Urinary bladder (tissue), 4 donors: ENCODE results near the gene ARHGEF10L. TPM values are rescaled to one million over a fixed set of nuclear protein-coding genes. Genes with fewer than 3 reads are reported as not detected.

ENCODE experiments used
- DNase-seq: peaks from one replicate; pipeline ENCODE4 v3.0.0-alpha.2; 2015; ENCODE audit errors: extremely low spot score
- H3K27ac ChIP-seq: one replicate; pipeline ENCODE4 v1.5.1; 2013; ENCODE audit warnings: low read depth, mild to moderate bottlenecking, moderate library complexity
- H3K36me3 ChIP-seq: one replicate; pipeline ENCODE4 v1.6.1; 2013; ENCODE audit warnings: mild to moderate bottlenecking, moderate library complexity; ENCODE audit not compliant: insufficient read depth
- H3K4me1 ChIP-seq: one replicate; pipeline ENCODE4 v1.6.1; 2013; ENCODE audit warnings: mild to moderate bottlenecking, moderate library complexity; ENCODE audit not compliant: insufficient read depth
- H3K4me3 ChIP-seq: one replicate; pipeline ENCODE4 v1.5.1; 2013; ENCODE audit warnings: low read depth, low read length
- WGBS: extraction: QIAGEN DNeasy Blood & Tissue Kit; methylation state at CpG from one replicate; pipeline ENCODE4 v1.1.7; 2013; 5-methylcytosine and 5-hydroxymethylcytosine counted together
- polyA plus RNA-seq: library from polyadenylated mRNA; stranded (reverse); fragments of 200-250 nt; gene quantifications from one replicate; pipeline ENCODE4 v1.2.3, GENCODE V29; 2013
- total RNA-seq: library from RNA; depleted of rRNA; stranded (reverse); fragments of >200 nt; gene quantifications from one replicate; pipeline ENCODE4 v1.2.3, GENCODE V29; 2014
- donor health status: healthy with polysubstance abuse.
- donor health status: healthy.

Gene ARHGEF10L
- total and polyA plus RNA-seq, 2 donors, result 26.5 to 41.4 TPM

DNA sequence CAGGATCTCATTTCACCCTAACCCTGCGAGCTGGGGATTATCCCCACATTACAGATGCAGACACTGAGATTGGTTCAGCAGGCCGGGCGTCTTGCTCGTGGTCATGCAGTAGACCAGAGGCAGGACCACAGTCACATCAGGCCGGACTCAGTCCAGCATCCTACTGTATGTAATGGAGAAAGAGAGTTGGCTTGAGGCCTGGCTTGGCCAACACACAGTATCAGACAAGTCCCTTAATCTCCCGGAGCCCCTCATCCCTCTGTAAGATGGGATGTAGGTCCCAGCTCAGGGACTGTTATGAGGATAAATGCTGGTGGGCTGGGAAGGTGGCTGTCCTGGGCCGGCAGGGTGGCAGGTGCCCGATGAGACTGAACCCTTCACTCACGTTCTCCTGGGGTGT is 149.5 kb downstream of the ARHGEF10L start:
- H3K27ac ChIP-seq, result no peak overlapping the region
- H3K4me1 ChIP-seq, result no peaks in the 10 kb centered on the region
- no peak overlapping the region for H3K4me3 ChIP-seq
- DNase-seq, result no peak
- 86% methylated on average over 9 of the region's 9 CpGs for WGBS
- H3K36me3 ChIP-seq, result no peaks in the 10 kb centered on the region

DNA sequence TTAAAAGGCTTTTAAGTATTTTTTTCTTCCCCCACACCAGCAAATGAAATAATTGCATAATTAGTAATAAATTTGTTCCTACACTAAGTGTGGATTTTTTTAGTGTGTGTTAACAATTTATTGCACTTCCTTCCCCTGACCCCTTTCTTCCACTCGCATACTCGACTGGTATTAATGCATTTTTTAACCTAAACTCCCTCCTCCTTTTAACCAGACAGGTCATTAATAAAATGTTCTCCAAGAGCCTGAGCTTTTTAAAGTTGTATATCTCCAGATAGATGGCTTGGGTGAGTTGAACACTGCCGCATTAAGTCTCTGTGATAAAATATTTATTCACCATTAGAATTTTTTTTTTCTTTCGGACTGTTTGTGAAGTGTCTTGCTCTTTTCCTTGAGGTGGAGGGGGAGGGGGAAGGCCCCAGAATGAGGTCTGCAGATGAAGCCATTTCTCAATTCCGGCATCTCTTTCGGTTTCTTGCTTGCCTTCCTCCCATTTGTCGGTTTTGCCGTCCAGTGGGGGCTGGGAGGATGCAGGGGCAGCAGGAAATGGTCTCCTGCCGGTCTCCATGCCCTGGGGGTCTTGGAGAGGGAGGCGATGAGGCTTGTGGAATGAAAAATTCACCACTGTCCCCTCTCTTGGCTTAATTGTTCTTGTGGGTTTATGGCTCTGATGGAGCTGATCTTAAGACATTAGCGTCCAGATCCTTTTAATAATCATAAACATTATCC is 151.6 kb downstream of the ARHGEF10L start:
- WGBS, result 63% methylated on average over 11 of the region's 11 CpGs
- Histone ChIP-seq H3K4me1 (no peaks in the 10 kb centered on the region), H3K36me3 (no peaks in the 10 kb centered on the region), H3K27ac (no peak overlapping the region), H3K4me3 (no peak overlapping the region)
- DNase-seq, result no peak

DNA sequence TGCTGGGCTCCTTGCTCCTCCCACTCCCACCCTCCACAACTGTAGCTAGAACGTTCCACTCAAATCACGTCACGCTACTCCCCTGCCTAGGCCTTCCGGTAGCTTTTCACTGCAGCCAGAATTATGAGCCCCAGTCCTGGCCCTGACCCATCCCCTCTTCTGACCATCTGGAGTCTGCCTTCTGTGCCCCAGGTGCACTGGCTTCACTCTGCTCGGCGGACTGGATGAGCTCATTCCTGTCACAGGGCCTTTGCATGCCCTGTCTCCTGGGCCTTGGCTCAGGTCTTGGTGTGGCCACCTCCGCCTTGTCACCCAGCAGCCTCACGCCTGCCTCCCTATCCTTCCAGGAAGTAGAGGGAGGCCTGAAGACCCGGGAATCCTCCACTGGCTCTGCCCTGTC is 153.1 kb downstream of the ARHGEF10L start:
- H3K27ac ChIP-seq, result no peak overlapping the region
- no peaks in the 10 kb centered on the region for H3K36me3 ChIP-seq
- no peak for DNase-seq
- 78% methylated on average over 9 of the region's 9 CpGs for WGBS
- no peaks in the 10 kb centered on the region for H3K4me1 ChIP-seq
- H3K4me3 ChIP-seq, result no peak overlapping the region

DNA sequence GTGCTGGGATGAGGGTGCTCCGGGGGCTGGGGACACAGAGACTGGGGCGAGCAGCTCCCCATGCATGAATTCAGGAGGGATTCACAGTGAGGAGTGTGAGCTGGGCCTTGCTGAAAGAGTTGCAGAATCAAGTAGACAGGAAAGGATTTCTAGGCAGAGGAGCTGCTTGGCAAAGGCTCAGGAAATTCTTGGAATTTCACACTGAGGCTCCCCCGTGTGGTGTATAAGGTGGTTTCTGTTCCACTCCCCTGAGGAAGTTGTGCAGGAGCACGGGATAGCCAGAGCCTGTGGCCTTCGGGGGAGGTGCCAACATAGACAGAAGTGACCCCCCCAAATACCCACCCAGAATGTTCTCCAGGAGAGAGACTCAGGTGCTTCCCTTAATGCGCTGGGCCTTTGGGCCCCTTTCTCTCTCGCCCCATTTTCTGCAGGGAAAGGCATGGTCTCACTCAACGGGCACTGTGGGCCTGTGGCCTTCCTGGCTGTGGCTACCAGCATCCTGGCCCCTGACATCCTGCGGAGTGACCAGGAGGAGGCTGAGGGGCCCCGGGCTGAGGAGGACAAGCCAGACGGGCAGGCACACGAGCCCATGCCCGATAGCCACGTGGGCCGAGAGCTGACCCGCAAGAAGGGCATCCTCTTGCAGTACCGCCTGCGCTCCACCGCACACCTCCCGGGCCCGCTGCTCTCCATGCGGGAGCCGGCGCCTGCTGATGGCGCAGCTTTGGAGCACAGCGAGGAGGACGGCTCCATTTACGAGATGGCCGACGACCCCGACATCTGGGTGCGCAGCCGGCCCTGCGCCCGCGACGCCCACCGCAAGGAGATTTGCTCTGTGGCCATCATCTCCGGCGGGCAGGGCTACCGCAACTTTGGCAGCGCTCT is 157.2 kb downstream of the ARHGEF10L start:
- WGBS, result 85% methylated on average over 42 of the region's 42 CpGs
- Histone ChIP-seq H3K36me3 (no peaks in the 10 kb centered on the region), H3K27ac (no peak overlapping the region), H3K4me3 (no peak overlapping the region), H3K4me1 (no peaks in the 10 kb centered on the region)
- DNase-seq, result no peak

DNA sequence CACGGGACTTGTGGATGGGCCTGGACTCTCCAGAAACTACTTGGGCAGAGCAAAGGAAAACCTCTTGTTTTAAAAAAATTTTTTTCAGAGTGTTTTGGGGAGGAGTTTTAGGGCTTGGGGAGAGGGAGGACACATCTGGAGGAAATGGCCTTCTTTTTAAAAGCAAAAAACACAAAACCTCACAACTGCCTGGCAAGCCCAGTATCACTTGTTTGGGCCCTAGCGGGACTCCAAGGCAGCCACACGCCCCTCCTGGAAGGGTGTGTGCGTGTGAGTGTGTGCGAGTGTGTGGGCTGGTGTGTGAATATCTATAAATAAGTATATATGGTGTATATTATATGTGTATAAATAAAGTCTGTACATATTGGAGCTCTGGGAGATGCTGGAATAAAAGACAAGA is 158.0 kb downstream of the ARHGEF10L start:
- no peak for DNase-seq
- Histone ChIP-seq H3K36me3 (no peaks in the 10 kb centered on the region), H3K4me3 (no peak overlapping the region), H3K4me1 (no peaks in the 10 kb centered on the region), H3K27ac (no peak overlapping the region)
- 77% methylated on average over 5 of the region's 5 CpGs for WGBS

DNA sequence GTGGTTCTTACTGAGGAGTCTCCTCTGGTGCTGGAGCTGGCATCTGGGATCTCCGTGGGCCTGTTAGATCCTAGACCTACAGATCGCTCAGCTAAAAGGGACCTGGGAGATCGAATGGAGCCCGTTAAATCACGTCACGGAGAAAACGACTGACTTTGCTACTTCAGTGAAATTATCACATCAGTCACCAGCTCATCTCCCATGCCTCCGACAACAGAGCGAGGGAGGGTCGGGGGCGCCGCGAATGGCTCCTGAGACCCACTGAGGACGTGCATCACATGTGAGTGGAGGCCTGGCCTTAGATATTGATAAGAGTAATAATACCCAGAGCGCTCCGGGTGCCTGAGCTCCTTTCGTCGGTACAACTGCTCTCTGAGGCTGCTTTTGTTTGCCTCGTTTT is 160.1 kb downstream of the ARHGEF10L start:
- H3K36me3 ChIP-seq, result no peaks in the 10 kb centered on the region
- DNase-seq, result no peak
- H3K27ac ChIP-seq, result no peak overlapping the region
- WGBS, result 86% methylated on average over 19 of the region's 19 CpGs
- no peak overlapping the region for H3K4me3 ChIP-seq
- no peaks in the 10 kb centered on the region for H3K4me1 ChIP-seq

DNA sequence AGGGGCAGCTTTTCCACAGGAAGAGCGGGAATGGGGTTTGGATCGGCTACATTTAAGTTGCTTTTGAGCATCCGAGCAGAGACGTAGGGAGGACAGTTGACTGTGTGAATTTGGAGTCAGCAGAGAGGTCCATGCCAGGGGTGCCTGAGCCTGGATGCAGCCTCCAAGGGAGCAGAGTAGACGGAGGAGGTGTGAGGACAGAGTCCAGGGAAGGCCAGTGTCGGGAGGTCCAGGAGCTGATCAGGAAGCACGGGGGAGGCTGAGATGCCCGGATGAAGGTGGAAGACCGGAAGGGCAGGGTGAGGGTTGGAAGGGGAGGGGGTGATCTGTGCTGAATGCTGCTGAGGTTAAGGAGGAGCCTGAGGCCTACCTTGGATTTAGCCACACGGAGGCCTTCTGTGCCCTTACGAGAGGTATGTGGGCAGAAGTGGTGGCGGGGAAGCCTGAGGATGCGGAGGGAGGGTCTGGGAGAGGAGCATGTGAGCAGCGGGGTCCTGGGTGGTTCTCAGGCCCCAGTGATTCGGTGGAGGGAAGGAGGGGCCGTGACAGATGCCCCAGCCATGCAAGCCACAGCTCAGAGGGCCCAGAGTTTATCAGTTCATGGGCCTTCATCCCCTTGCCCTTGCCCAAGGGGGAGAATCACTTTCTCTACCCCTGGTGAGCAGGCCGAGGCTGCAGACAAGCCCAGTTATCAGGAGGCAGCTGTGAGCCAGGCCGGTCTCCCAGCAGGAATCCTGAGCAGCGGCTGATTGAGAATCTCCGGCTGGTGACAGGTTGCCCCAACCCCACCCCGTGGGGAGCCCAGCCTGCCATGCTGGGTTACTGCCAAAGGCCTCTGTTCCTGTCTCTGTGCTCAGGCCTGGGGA is 161.7 kb downstream of the ARHGEF10L start:
- WGBS, result 79% methylated on average over 21 of the region's 21 CpGs
- H3K4me1 ChIP-seq, result no peaks in the 10 kb centered on the region
- no peak for DNase-seq
- H3K27ac ChIP-seq, result no peak overlapping the region
- H3K4me3 ChIP-seq, result no peak overlapping the region
- H3K36me3 ChIP-seq, result no peaks in the 10 kb centered on the region

DNA sequence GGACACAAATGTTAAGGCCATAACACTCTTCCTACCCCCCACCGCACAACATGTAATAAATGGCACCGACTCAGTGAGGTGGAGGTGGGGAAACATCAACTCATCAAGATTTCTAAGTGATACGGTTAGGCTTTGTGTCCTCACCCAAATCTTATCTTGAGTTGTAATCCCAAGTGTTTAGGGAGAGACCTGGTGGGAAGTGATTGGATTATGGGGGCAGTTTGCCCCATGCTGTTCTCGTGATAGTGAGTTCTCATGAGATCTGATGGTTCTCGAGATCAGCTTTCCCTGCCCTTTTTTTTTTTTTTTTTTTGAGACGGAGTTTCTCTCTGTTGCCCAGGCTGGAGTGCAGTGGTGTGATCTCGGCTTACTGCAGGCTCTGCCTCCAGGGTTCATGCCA is 164.7 kb downstream of the ARHGEF10L start:
- Histone ChIP-seq H3K27ac (no peak overlapping the region), H3K36me3 (no peaks in the 10 kb centered on the region), H3K4me3 (no peak overlapping the region), H3K4me1 (no peaks in the 10 kb centered on the region)
- WGBS, result 69% methylated on average over 7 of the region's 7 CpGs
- no peak for DNase-seq

DNA sequence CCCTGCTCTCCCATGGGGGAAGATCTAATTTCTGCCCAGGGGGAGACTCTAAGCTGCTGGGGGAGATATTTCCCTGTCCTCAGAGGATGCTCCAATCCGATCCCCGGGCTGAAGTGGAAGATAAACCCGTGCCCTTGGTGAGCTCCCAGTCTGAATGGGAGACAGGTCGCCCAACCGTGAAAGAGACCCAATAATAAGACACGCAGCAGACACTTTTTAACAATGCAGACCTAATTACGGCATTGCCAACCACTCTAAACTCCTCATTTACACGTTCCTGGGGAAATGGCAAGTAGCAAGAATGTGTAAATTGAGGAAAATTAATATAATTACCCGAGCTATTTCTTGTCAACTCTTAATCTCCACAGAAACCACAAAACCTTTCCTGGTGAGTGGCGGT is 166.9 kb downstream of the ARHGEF10L start:
- WGBS, result 53% methylated on average over 10 of the region's 10 CpGs
- Histone ChIP-seq H3K36me3 (no peaks in the 10 kb centered on the region), H3K4me1 (no peaks in the 10 kb centered on the region), H3K4me3 (no peak overlapping the region), H3K27ac (no peak overlapping the region)
- no peak for DNase-seq

DNA sequence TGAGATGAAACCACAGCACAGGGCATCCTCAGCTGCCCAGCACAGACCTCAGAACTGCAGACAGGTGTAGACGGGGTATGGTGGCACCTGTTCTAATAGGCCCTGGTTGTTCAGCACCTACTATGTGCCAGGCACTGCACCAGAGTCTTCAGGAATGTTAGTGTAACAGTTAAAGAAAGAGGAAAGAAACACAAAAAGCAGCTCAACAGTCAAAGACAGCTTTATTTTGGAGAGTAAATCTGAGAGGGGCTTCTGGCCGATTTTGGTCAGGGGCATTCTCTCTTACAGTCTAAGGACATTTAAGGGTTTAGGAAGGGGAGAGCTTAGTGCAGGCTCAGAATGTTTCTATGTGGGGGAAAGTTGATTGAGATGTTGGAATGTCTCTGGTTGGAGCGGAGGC is 170.5 kb downstream of the ARHGEF10L start:
- Histone ChIP-seq H3K4me1 (no peaks in the 10 kb centered on the region), H3K4me3 (no peak overlapping the region), H3K36me3 (no peaks in the 10 kb centered on the region), H3K27ac (no peak overlapping the region)
- no peak for DNase-seq
- 90% methylated on average over 3 of the region's 3 CpGs for WGBS

DNA sequence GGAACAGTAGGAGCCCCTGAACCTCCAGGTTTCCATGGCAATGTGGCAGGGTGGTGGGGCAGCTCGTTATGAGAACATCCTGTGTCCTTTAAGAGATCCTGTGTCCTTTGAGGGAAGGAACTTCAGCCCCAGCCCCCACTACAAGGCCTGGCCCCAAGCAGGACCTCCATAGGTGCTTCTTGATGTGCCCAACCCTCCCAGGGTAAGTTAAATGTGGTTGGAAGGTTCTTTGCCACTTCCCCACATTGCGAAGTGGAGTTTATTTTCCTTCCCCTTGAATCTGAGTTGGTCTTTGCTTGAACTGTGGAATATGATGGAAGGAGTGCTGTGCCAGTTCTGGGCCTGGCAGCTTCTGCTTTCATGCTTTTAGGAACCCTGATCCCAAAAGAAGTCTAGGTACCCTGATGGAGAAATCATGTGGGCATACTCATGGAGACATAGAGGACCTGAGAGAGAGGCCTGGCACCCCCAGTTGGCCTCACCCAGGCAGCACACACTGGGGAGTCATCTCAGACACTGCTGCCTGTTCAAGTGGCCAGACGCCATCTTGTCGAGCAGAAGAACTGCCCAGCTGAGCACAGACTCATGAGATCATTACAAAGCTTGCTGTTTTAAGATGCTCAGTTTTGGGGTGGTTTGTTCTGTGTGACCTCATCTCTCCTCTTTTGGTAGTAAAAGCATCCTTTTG is 171.5 kb downstream of the ARHGEF10L start:
- Histone ChIP-seq H3K4me3 (no peak overlapping the region), H3K27ac (no peak overlapping the region), H3K4me1 (no peaks in the 10 kb centered on the region), H3K36me3 (no peaks in the 10 kb centered on the region)
- WGBS, result 81% methylated on average over 4 of the region's 4 CpGs
- no peak for DNase-seq

DNA sequence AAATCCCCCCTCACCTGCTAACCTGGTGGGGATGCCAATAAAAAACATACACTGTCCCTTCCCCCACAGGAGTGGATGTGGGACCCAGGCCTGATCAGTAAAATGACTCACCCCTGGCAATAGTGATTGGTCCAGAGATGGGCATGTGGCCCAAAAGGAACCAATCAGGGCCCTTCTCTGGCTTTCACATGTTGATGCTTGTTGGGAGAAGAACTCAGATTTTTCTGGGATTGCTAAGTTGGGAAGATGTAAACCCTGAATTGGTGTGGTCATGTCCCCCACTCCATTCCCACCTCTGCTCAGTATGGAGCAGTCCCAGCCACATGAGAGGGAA is 172.0 kb downstream of the ARHGEF10L start:
- Histone ChIP-seq H3K4me1 (no peaks in the 10 kb centered on the region), H3K27ac (no peak overlapping the region), H3K36me3 (no peaks in the 10 kb centered on the region), H3K4me3 (no peak overlapping the region)
- no peak for DNase-seq

DNA sequence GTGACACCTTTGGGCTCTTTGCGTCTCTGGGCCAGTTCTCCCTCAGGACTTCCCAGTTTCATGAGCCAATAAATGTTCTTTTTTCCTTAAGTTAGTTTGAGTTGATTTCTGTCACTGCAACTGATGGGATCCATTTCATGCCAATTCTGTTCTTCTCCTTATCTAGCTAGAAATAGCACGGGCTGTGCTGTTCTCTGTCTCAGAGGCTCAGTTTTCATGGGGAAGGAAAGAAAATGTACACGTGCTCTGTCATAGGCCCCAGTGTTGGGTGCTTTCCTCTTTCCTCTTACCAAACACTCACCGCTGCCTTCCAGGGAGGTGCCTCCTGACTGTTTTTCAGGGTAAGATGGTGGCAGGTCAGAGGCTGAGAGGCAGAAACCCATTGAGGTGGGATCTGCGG is 172.4 kb downstream of the ARHGEF10L start:
- no peak overlapping the region for H3K27ac ChIP-seq
- DNase-seq, result no peak
- no peaks in the 10 kb centered on the region for H3K36me3 ChIP-seq
- no peaks in the 10 kb centered on the region for H3K4me1 ChIP-seq
- H3K4me3 ChIP-seq, result no peak overlapping the region
- WGBS, result 75% methylated on average over 5 of the region's 5 CpGs
